Skin epidermis (tissue), 12 donors: ENCODE measurements around the gene CTNNA3.
"Not testable (repeated sequence)": the region's sequence is repeated elsewhere in the genome, so short reads cannot be mapped to it uniquely, and the experiment has no call there.

ENCODE experiments used
- H3K27ac ChIP-seq, 21 experiments: fragments of 200-600 bp; sonication (generic) in 11 of 21; one replicate each; pipeline ENCODE4 v1.5.0; 2020; ENCODE audit warnings: mild to moderate bottlenecking in 3 of 21, inconsistent platforms in 2 of 21, moderate library complexity in 2 of 21
- H3K4me3 ChIP-seq, 7 experiments: fragments of 200-600 bp; sonication (generic) in 2 of 7; one replicate each; pipeline ENCODE4 v1.5.0; 2020; ENCODE audit warnings: inconsistent platforms in 2 of 7, mild to moderate bottlenecking in 2 of 7, moderate library complexity in 1 of 7

Gene CTNNA3

DNA sequence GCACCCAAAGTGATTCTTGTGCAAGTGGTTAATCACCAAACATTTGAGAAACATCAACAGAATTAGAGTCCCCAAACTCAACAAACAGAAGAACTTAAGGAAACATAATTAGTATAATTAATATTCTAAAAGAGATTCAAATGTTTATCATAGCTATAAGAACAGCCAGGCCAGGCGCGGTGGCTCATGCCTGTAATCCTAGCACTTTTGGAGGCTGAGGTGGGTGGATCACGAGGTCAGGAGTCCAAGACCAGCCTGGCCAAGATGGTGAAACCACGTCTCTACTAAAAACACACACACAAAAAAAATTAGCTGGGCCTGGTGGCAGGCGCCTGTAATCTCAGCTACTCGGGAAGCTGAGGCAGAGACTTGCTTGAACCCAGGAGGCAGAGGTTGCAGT lies 488.1 kb downstream of the CTNNA3 start:
- H3K27ac ChIP-seq, H3K4me3 ChIP-seq: not testable (repeated sequence)

DNA sequence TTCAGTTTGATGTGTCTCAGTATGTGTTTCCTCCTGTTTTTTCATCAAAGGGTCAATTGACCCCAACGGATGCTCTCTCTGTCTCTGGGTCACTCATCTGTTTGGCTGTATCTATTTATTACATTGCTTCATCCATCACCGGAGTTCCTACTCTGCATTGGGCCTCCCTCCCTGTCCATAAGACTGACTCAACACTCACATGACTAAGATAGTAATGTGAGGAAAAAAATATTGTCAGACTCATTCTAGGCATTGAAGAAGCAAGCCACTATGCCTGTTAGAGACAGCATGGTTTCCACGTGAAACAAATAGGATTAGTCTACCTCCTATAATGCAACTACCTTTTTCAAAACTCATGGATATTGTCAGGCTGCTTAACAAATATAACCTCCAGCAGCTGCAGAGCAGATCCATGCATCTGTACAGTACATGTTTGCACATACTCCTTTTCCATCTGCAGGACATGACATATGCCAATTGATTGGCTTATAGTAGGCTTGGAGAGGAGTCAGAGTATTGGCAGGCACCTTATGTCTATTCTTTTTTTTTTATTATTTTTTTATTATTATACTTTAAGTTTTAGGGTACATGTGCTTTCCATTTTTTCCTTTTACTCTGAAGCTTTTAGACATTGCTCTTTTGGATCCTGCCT lies 495.0 kb downstream of the CTNNA3 start:
- no peak overlapping the region for H3K4me3 ChIP-seq
- H3K27ac ChIP-seq = no peak overlapping the region

DNA sequence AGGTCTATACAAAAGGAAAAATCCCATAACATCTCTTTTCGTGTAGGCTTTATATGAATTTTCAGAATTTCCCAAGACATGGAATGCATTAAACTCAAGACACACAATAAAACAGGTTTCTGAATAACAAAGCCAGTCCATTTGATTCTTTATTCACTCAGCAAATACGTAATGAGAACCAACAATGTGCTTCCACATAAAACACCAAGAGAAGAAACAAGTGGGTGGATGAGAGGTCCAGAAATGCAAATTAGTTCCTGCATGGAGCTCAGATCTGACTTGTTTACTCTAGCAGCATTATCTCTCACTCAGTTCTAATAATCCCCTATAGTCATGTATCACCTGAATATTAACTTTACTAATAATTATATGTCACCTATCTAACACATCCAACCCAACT lies 520.6 kb downstream of the CTNNA3 start:
- no peak overlapping the region for H3K27ac ChIP-seq
- H3K4me3 ChIP-seq = no peak overlapping the region

DNA sequence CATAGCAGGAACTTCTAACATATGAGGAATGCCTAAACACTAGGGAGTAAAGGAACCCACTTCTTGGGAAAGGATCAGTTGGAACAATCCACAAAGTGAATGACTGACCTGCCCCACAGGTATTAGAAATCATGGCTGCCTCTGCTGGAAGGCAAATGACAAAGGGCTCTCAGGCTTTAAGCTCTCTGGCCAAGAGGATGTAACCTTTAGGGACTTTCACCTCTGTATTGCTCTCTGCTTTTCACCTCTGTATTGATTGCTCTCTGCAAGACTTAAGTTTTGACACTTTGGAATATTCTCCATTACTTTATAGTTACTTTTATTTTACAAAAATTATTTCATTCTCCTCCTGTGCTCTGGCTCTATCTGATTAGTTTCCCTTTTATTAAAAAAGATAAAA lies 522.2 kb downstream of the CTNNA3 start:
- Histone ChIP-seq H3K4me3 (no peak overlapping the region), H3K27ac (no peak overlapping the region)

DNA sequence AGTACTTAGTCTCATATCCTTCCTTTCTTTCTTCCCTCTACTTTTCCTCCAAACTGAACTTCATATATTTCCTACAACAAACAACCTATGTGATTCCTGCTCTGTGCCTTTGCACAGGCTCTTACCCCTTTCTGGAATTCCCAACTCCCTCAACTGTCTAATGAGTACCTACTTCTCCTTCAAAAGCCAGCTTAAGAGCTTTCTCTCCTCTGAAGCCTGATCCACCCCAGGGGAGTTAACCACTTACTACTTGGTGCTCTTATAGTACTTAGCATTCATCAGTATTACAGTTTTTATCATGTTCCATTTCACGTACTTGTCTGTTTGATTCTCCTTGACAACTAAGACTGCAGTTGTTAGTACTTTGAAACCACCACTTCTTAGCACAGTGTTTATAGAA lies 524.0 kb downstream of the CTNNA3 start:
- no peak overlapping the region for H3K27ac ChIP-seq
- H3K4me3 ChIP-seq = no peak overlapping the region

DNA sequence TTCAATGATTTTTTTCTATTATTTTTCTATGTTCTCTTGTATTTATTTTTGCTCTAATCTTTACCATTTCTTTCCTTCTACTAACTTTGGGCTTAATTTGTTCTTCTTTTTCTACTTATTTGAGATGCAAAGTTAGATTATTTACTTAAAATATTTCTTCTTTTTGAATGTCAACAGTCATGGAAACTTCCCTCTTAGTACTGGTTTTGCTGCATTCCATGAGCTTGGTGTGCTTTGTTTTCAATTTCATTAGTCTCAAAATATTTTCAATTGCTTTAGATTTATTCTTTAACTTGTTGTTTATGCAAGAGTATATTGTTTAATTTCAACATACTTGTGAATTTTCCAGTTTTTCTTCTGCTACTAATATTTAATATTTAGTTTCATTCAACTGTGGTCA lies 539.8 kb downstream of the CTNNA3 start:
- H3K27ac ChIP-seq = no peak overlapping the region
- no peak overlapping the region for H3K4me3 ChIP-seq

DNA sequence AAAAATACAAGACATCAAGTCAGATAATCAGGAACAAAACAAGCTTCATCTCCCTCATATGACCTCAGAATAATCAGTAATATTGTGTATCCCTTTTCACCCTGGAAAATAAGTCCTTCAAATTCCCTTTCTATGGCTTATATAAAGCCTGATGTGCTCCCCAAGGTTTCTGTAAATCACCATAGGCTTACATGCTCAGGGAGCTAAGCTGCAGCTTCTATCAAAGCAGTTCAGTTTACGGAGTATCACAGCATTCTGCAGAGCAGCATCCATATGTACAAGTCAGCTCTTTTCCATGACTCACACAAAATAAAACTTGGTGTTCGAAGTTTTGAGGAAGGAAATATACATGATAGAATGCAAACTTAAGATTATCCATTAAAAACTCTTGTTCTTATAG lies 544.5 kb downstream of the CTNNA3 start:
- Histone ChIP-seq H3K27ac (no peak overlapping the region), H3K4me3 (no peak overlapping the region)

DNA sequence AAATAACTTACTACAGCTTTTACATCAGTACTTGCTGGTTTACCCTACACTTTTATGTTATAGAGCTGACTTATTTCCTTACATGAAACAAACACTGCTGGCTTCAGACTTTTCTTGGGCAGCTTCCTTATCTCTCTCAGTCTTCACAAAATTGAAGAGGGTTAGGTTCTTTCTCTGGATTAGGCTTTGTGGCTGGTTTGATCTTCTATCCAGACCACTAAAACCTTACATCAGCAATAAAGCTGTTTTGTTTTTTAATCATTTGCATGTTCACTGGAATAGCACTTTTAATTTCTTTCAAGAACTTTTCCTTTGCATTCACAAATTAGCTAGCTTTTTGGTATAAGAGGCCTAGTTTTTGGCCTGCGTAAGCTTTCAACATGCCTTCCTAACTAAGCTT lies 551.5 kb downstream of the CTNNA3 start:
- no peak overlapping the region for H3K27ac ChIP-seq
- H3K4me3 ChIP-seq = no peak overlapping the region

DNA sequence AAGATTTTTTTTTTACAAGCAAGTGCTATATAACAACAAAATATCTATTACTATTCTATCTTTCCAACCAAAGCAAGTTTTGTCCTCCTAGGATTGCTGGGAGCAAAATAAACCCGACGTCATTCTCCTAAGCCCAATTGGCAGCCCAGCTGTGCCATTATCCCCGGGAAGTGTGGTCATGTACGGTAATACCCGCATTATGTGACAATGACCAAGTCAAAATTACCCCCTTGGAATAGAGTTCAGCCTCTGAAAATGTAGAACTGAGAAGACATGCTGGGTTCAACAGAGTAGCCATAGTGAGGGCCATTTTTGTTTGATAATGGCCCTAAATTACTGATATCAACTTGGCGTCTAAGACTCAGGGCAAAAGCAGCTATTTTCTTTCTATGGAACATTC lies 554.7 kb downstream of the CTNNA3 start:
- H3K27ac ChIP-seq = no peak overlapping the region
- no peak overlapping the region for H3K4me3 ChIP-seq

DNA sequence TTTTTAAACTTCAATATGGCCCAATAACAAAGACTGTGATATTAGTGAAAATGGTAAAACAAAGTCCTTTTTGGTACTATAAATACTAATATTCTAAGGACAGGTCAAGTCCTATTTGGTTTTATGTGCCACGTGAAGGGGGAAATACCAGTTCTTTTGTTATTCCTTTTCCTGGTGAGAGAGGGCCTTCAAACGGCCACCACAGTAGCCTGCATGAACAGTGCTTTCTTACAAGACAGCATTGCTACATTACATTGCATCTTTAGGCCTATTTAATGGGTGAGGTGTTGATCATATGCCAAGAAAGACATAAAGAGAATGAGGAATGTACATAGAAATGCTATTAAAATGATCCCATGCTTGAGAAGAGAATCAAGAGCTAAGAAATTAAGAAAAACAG lies 555.4 kb downstream of the CTNNA3 start:
- no peak overlapping the region for H3K27ac ChIP-seq
- H3K4me3 ChIP-seq = no peak overlapping the region

DNA sequence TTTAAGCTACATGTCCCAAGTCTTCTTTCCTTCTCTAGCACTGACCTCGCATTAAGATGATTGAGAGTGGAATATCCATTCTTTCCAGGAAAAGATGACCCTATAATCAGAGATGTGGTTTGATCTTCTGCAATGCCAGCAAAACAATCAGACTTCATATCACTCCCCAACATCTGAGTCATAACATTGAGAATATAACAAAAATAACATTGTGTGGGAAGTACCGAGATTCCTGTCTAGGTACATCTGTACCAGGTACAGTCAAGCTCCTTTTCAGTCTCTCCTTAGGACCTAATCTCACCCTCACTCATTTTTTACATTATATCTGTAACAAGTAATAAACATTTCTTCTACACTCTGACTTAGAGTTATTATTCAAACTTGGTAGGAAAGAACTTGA lies 568.6 kb downstream of the CTNNA3 start:
- no peak overlapping the region for H3K4me3 ChIP-seq
- no peak overlapping the region for H3K27ac ChIP-seq

DNA sequence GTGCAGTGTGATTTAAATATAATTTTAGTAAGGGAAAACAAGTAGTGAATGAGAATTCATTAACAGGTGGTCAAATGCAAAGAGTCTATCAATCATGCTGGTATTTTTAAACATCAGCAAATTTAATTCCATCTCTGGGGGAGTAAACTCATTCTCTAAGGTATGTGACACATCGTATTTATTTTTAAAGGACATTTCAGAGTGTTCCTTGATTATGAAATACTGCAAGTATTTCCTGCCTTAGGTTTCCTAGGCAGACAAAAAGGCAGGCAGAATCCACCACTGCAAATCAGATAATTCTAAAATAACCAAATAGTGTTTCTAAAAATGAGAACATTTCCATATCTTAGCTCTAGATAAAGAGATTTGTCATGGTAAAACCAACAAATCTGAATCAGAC lies 576.3 kb downstream of the CTNNA3 start:
- Histone ChIP-seq H3K27ac (no peak overlapping the region), H3K4me3 (no peak overlapping the region)

DNA sequence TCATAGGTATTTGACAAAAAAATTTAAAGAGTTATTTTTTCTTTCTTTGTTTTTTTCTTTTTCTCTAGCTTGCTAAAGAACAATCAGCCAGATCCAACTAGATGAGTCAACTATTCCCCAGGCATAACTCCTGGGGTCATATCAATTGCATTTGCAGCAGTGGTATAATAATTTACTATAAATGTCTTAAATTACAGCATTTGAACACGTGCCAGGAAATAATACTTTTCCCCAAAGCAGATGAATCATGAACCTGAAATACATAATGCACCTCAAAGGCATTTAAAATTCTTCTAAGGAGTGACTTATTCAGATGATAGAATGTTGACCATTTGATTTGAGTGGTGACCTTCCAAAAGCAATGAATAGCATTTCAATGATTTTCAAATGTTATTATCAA lies 580.0 kb downstream of the CTNNA3 start:
- H3K4me3 ChIP-seq = no peak overlapping the region
- H3K27ac ChIP-seq = no peak overlapping the region

DNA sequence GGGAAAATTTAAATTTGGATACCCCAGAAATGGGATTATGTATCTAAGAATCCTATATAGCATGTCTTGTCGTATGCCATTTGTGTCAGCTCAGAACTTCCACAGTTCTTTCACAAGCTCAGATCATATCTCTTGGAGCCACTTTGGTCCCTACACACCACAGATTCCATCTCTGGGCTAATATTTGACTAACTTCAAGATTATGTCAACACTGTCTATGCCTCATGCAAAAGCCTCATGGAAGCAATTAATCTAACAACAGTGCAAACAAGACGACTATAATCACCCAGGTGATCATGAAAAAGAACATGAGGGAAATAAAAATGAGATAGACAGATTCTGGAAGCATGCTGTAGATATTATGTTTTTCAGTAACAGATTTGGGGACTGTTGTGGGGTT lies 581.0 kb downstream of the CTNNA3 start:
- H3K27ac ChIP-seq = no peak overlapping the region
- H3K4me3 ChIP-seq = no peak overlapping the region

DNA sequence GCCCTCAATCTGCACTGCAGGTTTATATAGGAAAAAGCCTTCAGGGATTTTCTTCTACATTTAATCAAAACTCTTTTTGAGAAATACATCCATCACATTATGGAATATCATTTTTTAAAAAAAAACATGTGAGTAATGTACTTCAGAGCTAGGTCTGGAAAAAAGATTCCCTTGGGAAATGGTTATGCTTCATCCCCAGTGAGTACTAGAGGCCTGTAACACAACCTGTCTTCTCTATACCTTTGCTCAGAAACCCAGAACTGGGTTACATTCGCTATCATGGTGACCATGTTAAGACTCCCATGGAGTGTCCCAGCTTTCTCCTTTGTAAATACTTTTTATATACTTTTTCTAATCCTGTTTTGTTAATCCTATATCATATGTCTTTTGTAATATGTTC lies 583.2 kb downstream of the CTNNA3 start:
- H3K27ac ChIP-seq = no peak overlapping the region

DNA sequence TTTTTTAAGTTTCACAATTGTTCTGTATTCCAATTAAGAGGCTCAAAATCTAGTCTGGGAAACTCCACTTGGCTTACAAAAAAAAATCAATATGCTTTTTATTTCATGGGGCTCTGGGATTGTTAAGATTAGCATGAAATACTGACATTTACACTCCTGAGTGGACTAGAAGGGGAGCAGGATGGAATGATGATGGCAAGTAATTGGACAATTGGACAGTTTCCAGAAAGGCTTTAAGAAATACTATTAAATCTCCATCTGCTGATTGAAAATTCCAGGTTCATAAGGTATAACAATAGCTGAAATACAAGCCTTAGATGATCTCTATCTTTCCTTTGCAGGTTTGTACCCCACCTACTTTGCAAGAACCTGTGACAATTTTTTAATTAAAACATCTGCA lies 585.7 kb downstream of the CTNNA3 start:
- H3K27ac ChIP-seq = no peak overlapping the region
- no peak overlapping the region for H3K4me3 ChIP-seq

More for the DNA sequence above, 583.2 kb downstream of the CTNNA3 start:
- no peak overlapping the region for H3K4me3 ChIP-seq

DNA sequence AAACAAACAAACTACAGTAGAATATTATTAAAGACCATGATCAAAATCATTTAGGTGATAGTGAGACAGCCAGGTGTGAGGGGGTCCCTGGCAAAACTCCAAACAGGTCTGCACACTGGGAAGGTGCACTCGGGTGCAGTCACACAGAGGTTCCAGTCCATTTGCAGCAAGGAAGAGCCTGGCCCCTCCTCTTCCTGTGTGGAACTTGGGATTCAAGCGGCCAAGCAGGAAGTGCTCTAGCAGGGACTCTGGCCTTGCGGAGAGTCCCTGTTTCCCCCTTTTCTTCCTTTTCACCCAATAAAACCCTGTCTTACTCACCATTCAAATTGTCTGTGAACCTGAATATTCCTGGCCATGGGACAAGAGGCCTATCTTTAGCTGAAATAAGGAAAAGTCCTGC lies 588.3 kb downstream of the CTNNA3 start:
- Histone ChIP-seq H3K4me3 (no peak overlapping the region), H3K27ac (no peak overlapping the region)

DNA sequence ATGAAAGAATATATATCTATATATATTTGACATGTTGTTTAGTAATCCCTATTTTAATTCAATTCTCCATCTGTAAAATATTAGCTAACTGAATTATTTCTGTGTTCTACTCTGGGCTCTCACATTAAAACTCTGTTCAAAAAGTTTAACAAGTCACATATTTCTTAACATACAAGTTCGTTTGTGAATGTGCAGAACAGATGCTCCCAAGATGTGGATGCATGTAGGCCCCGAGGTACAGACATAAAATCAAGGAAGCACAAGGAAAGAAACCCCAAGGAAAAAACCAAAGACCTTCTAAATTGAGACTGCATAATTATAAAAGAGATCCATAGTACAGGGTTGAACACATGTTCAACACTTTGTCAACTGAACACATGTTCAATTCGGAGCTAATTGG lies 595.0 kb downstream of the CTNNA3 start:
- H3K27ac ChIP-seq = no peak overlapping the region

DNA sequence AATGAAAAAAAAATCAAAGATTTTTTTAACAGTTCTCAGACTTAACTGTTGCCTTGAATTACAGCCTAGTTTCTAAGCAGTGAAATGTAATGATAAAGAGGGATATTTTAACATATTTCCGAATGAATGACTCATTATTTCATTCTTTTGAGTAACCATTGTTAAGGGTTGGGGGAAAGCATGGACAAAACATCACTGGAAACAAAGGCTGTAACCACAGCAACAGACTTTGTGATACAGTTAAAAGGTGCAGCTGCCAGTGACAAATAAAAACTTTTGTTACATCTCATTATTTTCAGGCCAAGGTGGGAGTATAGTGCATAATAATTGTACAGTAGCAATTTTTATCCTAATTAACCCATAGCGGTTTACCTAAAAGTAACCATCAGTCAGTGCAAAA lies 597.5 kb downstream of the CTNNA3 start:
- H3K4me3 ChIP-seq = no peak overlapping the region
- no peak overlapping the region for H3K27ac ChIP-seq

More for the DNA sequence above, 595.0 kb downstream of the CTNNA3 start:
- no peak overlapping the region for H3K4me3 ChIP-seq

DNA sequence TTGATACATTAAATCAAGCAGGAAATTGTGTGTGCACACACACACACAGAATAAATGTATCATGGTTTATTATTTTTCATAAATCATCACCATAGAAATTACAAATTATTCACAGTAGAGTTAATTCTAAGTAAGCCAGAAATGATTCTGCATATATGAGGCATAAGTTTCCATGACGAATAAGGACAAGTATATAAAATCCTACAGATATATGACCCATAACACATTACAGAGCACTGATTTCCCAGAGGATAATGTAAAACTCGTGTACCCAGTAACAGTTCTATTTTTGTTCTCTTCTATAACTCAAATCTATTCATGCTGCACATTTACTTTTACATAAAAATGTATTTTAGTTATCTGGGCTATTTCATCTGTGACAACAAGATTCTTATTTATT lies 600.5 kb downstream of the CTNNA3 start:
- no peak overlapping the region for H3K27ac ChIP-seq
- H3K4me3 ChIP-seq = no peak overlapping the region

DNA sequence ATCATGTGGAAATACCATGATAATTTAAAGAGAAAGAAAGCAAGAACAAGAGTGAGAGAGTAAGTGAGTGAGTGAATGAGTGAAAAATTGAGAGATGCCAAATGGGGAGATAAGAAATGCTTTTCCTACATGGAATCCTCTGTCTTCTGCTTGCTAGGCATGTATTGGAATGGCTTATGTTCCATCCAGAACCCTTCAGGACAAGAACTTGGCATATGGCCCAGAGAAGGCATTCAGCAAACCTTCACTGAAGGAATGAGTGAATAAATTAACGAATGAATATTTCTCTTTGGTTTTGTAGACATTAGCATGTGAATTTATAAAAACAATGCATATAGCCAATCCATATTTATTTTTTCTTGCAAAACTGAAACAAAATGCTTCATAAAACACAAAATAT lies 608.0 kb downstream of the CTNNA3 start:
- Histone ChIP-seq H3K27ac (no peak overlapping the region), H3K4me3 (no peak overlapping the region)

DNA sequence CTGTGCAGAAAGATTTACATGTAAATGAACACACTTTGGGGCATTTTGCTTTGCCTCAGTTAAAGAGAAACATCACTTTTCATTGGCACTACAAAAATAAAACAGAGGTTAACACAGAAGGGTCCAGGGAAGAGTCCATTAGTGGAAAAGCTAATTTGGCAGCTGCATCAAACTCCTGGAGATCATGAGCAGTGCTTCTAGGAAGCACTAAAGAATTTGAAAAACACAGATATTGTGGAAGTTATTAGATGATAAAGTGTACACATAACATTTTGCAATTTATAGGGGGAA lies 608.9 kb downstream of the CTNNA3 start:
- H3K4me3 ChIP-seq = no peak overlapping the region
- H3K27ac ChIP-seq = no peak overlapping the region
